ENCODE data around the gene TSPAN5.

The TSPAN5 gene

GRCh38 chr4:98583265-98583664 lies 75.1 kb downstream of the TSPAN5 start:
- no peak for DNase-seq

DNA sequence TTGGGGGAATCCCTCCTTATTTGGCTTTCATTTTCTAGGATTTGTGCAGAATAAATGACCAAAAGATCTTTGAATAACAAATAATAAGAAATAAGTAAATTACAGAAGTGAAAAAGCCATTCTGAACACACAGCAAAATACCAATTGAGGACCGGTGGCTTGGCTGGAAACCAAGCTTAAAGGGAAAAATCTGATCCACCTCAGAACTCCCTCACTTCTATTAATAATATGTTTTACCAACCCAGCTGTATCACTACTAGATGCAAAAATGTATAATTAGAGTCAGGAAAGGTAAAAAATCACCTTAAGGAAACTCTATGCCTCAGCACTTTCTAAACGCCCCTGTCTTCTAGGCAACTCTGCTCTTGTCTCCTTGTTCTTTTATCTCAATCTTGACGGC lies 77.3 kb downstream of the TSPAN5 start:
- DNase-seq = no peak

- no peak for DNase-seq
Measured at GRCh38 chr4:98577956-98578355, 80.5 kb downstream of the TSPAN5 start.

- DNase-seq = no peak
Measured at GRCh38 chr4:98574816-98575215, 83.6 kb downstream of the TSPAN5 start.

GRCh38 chr4:98573791-98574190 lies 84.6 kb downstream of the TSPAN5 start:
- DNase-seq = no peak

DNA sequence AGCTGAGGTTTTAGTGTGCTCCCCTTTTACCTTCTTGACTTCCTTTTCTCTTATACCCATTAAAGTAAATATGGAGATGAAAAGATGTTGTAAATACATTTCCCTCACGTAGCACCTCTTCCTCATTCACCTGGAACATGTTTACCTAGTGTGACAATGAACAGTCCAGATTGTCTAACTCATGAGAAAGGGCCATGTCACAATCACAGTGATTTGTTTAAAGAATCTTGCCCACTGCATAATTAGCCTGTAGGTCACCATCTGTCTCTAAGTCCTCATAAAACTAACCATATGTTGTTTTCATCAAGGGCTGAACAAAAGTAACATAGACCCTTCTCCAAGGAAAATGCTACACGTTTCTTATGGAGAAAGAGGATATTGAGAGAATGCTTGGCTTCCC lies 85.7 kb downstream of the TSPAN5 start:
- DNase-seq = no peak

- no peak for DNase-seq
Measured at GRCh38 chr4:98571161-98571786, 87.1 kb downstream of the TSPAN5 start.

GRCh38 chr4:98570151-98570797 lies 88.1 kb downstream of the TSPAN5 start:
- no peak for DNase-seq

DNA sequence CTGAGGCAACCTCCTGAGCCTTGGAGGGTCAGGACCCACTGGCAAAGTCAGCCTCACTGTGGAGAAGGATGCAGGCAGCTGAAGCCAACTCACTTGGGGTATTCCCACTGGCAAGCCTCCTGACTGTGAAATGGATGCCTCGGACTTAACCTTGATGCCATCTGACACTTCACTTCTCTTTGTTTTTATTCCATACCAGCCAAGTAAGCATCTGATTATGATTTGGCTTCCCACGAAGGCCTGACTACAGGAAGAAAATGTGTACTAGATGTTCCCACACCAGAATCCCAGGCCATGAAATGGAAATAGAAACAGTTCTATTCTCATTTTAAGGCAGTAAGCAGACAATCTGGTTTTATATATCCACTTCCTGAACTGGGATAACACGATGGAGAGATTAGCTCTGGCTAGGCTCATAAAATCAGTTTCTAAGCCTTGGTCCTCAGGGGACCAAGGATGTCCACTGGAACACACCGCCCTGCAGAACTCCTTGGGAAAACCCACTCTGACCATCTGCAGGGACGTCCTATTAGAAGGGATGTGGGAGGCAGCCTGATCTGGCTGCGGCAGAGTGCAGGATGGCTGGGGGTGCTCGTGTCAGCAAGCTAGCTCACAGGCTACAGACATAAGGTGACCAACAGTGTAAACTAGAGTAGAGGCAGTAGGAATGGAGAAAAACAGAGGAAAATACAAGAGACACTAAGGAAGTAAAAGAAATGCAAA lies 89.3 kb downstream of the TSPAN5 start:
- DNase-seq = no peak

DNA sequence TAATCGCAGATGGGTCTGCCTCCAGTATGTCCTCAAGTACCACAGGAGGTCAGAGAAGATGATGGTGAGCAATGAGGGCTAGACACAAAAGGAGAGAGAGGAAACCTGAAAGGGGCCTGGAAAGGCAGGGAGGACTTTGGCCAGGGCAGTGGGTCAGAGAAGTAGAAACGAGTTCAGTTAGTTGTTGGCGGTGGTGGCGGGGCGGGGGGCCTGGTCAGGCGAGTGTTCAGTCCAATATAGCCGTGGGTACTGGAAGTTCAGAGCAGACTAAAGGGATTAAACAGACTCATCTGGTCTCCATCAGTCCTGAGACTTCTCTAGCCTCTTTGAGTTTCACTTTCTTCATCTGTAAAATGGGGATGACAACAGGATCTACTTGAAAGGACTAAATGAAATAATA lies 90.8 kb downstream of the TSPAN5 start:
- no peak for DNase-seq

DNA sequence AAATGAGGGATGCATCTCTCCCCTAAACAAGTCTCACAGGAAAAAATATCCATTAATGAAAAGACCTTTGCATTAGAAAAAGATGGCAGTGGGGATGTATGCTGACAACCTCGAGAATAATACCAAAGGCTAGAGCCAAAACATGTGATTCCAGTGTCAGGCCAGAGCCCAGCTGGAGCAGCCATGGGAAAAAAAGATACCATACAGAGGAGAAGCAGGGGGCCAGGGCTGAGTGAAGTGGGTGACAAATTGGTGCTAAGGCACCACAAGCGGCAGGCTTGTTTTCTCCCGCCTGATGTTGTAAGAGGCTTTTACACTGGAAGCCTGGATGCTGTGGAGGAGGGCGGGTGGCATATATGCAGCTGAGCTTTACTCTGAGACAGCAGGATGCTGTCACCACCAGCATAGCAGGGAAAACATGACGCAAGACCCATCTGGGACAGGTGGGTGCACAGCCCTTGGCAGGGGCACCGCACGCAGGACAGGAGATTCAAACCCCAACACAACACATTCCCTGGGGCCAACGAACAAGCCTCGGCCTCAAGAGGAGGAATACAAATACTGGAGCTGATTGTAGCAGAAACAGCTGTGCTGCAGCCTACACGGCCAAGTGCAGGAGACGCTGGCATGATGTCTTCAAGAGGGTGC lies 91.9 kb downstream of the TSPAN5 start:
- DNase-seq = no peak

DNA sequence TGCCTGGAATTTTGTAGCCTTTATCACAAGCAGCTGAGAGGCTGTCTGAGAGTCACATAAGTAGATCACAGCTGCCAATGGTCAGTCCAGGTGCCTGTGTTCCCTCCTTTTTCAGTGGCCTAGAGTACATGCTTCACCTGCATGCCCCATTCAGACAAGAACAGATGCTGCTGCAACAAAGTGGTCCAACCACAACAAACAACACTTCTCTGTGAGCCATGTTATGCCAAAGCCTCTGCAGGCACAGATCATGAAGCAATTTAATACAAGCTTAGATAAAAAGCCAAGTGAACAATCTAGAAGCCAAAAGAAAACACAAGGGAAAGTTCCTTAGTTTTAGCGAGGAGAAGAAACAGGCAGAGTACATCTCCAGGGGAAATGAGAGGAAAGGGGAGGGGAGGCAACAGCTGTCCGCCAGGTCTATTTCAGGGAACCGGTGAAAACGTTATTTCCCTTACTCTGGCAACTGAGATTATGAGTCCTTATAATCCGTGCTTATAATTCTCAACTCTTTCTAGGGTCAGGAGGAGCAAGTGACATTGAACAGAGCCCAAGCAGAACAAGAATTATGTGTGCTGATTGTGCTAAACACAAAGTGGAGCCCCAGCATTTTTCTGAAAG lies 92.6 kb downstream of the TSPAN5 start:
- no peak for DNase-seq

DNA sequence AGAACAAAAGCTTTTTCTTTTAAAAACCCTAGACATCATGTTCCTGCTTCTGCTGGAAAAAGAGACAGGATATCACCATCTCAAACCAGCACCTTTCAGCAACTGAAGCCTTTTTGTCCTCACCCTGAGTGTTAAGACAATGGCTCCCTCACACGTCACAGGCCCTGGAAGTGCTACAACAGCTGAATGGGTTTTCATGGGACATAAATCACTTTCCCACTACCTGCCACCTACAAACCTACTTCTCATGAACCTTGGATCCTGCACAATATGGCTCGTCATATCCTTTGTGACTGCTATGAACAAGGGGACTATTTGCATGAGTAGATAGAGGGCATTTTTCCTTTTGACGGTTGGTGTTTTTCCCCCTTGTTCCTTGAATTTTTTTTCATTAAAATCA lies 93.6 kb downstream of the TSPAN5 start:
- no peak for DNase-seq

DNA sequence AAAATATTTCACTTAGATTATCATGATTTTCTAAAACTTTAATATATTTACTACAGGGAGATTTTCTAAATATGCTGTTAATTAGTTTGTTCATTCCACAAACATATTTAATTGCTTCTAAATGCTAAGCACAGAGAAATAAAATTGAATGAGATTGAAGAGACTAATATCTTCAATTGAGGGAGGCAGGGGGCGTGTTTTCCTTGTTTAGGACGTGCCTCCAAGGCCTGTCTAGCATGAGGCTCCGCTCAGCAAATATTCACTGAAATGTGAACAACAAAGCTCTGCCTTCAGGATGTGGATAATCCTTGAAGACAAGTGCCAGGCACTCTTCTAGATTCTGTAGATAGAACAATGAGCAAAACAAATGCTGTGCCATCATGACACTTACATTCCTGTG lies 98.1 kb downstream of the TSPAN5 start:
- no peak for DNase-seq

- DNase-seq = no peak
Measured at GRCh38 chr4:98558471-98559169, 99.8 kb downstream of the TSPAN5 start.

GRCh38 chr4:98557194-98557892 lies 101.1 kb downstream of the TSPAN5 start:
- DNase-seq = no peak

- no peak for DNase-seq
Measured at GRCh38 chr4:98556451-98556850, 102.0 kb downstream of the TSPAN5 start.

DNA sequence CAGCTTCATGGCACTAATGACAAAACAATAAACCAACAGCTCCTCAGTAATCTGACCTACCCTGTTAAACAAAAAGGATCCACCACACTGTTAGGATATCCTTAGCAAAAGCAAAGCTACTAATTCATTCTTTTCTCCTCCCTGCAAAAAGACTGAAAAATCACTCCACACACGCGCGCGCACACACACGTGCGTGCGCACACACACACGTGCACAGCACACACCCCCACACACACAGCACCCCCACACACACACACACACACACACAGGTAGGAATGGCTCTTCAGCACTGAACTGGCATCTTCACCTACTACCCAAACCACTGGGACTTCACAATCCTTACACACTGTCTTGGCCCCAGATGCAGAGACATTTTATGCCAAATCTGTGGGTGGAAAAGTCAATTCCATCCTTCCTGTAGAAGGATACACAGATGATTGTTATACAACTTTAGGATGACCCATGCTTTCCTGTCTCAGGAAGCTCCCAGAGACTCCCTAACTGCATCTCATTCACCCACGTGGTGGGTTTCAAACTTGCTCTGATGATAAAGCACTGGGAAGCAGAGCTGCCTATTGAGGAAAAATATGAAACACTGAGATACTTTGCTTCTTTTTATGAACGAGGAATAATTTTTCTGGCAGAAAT lies 102.5 kb downstream of the TSPAN5 start:
- DNase-seq = no peak

GRCh38 chr4:98546910-98547594 lies 111.4 kb downstream of the TSPAN5 start:
- no peak for DNase-seq

DNA sequence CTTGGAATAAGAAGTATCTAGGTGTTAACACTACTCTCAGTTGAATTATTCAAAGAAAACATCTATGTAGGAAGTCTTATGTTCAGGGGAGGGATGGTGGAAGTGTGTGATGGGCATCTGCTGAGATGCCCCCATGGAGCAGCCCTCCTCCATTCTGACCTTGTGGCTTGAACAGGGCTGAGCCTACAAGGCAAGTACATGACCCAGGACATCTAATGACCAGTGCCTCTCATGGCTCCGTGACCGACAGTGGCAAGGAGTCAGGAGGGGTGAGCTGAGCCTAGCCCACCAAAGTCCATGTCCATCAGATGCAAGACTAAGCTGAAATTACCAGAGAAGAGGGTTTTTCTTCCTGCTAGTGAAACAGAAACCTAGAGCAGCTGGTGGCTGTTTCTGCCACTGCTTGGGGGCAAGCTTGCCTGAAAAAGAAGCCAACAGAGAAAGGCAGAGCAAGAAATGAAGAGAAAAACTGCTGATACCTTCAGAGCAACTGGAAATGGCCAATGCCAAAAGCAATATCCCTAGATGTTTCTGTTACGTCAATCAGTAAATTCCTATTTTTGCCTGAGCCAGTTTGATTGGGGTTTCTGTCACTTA lies 113.5 kb downstream of the TSPAN5 start:
- no peak for DNase-seq
